GM10847 (cell line): Measurements from ENCODE around the gene CD68.
A peak's percentile ranks its signal among the peaks of the same experiment; 100 is the strongest.

Experiments used
- POLR2A ChIP-seq: IDR thresholded peaks from 2 replicates; pipeline ENCODE4 v1.6.1; 2011; ENCODE audit not compliant: insufficient read length; ENCODE audit errors: extremely low read depth

CD68 gene

DNA sequence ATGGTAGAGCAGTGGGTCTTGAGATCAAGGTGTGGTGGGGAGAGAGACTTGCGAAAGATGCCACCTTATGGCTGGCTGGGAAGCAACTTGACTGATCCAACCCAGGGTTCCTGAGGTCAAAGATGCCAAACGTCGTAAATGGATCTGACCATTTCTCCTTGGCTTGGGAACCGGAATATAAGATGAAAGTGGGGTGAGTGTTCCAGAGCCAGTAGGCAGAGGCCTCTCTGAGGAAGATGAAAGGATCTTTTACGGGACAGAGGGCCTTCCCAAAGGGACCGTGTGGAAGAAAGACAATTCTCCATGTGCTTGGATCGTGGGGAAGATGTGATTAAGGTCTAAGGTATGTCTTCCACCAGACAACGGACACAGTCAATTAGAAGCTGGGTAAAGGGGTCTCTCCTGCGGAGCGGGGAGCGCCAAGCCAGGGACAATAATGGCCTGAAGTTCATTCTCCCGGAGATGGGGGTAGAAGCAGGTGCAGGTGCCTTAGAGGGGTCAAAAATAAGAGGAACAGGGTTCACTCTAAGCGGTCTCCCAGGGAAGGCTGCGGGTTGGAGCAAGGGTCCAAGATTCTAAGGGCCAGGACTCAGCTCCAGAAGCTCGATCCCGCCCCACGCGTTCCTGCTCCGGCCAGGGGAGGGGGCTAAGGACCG, 34.5 kb downstream of the CD68 start:
- TF ChIP-seq POLR2A = no peak

GRCh38 chr17:7614425-7615264, 35.2 kb downstream of the CD68 start, which contains the start of gene FXR2:
Gene FXR2, minus strand, starts transcription at chr17:7614897. Its CDS starts 365 bp downstream, at chr17:7614532.
- TF ChIP-seq POLR2A = peak; percentile 52

GRCh38 chr17:7615265-7615747, 35.9 kb downstream of the CD68 start:
- peak; percentile 8 for TF ChIP-seq POLR2A

- TF ChIP-seq POLR2A = no peak
These were observed 39.2 kb downstream of the CD68 start for GRCh38 chr17:7618608-7619007.

GRCh38 chr17:7620835-7621234, 41.4 kb downstream of the CD68 start:
- TF ChIP-seq POLR2A = no peak

DNA sequence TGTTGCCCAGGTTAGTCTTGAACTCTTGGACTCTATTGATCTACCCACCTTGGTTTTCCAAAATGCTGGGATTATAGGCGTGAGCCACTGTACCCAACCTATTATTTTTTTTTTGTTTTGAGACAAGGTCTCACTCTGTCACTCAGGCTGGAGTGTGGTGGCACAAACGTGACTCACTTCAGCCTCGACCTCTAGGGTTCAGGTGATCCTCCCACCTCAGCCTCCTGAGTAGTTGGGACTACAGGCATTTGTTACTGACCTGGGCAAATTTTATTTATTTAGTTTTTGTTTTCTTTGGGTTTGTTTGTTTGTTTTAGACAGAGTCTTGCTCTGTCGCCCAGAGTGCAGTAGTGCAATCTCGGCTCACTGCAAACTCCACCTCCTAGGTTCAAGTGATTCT, 44.2 kb downstream of the CD68 start:
- no peak for TF ChIP-seq POLR2A

GRCh38 chr17:7626307-7626706, 46.9 kb downstream of the CD68 start:
- TF ChIP-seq POLR2A = no peak

- no peak for TF ChIP-seq POLR2A
These were observed 47.5 kb downstream of the CD68 start for GRCh38 chr17:7626956-7627249.

GRCh38 chr17:7627250-7628121, 48.0 kb downstream of the CD68 start, which contains the start of gene SAT2:
Gene SAT2, minus strand, starts transcription at chr17:7627821. Its CDS starts 186 bp downstream, at chr17:7627635.
- peak; percentile 53 for TF ChIP-seq POLR2A

- no peak for TF ChIP-seq POLR2A
These were observed 50.6 kb downstream of the CD68 start, which contains the start of gene SHBG for GRCh38 chr17:7629939-7630571. Gene SHBG, plus strand, starts transcription at chr17:7630135. Its CDS starts 38 bp downstream, at chr17:7630173.
